Neural progenitor cell (in vitro differentiated cells): ENCODE measurements around the gene PNPLA7. TPM values are rescaled to one million over a fixed set of nuclear protein-coding genes. Genes with fewer than 3 reads are reported as not detected.

Source experiments
- DNase-seq: peaks from one replicate; pipeline ENCODE4 v3.0.0-alpha.2; 2016; ENCODE audit warnings: low spot score
- H2AFZ ChIP-seq: fragments of 200-600 bp; sonication (generic); replicated peaks from 2 replicates; pipeline ENCODE4 v1.6.1; 2016; ENCODE audit warnings: antibody characterized with exemption
- H3F3A ChIP-seq: fragments of 200-600 bp; sonication (generic); 2 replicates; pipeline ENCODE4 v1.6.1; 2016; ENCODE audit warnings: antibody characterized with exemption, low read depth
- H3K27ac ChIP-seq: fragments of 200-600 bp; sonication (generic); 2 replicates; pipeline ENCODE4 v1.5.1; 2016; ENCODE audit warnings: mild to moderate bottlenecking
- H3K27me3 ChIP-seq: fragments of 200-600 bp; sonication (generic); 2 replicates; pipeline ENCODE4 v1.6.1; 2016; ENCODE audit warnings: mild to moderate bottlenecking, moderate library complexity
- H3K36me3 ChIP-seq: fragments of 200-600 bp; sonication (generic); 2 replicates; pipeline ENCODE4 v1.5.1; 2016
- H3K4me1 ChIP-seq: fragments of 200-600 bp; sonication (generic); 2 replicates; pipeline ENCODE4 v1.6.1; 2016; ENCODE audit warnings: mixed run types
- H3K4me2 ChIP-seq: fragments of 200-600 bp; sonication (generic); 2 replicates; pipeline ENCODE4 v1.6.1; 2016
- H3K4me3 ChIP-seq: fragments of 200-600 bp; sonication (generic); 2 replicates; pipeline ENCODE4 v1.5.1; 2016
- H3K79me2 ChIP-seq: fragments of 200-600 bp; sonication (generic); 2 replicates; pipeline ENCODE4 v1.6.1; 2016; ENCODE audit warnings: low read depth
- H3K9ac ChIP-seq: fragments of 200-600 bp; sonication (generic); 2 replicates; pipeline ENCODE4 v1.6.1; 2016
- H3K9me3 ChIP-seq: fragments of 200-600 bp; sonication (generic); 2 replicates; pipeline ENCODE4 v1.5.1; 2016; ENCODE audit warnings: low read depth
- H4K20me1 ChIP-seq: fragments of 200-600 bp; sonication (generic); 2 replicates; pipeline ENCODE4 v1.6.1; 2016; ENCODE audit warnings: low read depth
- H3K27ac Mint-ChIP-seq: 3 replicates; pipeline ENCODE4 v1.8.0; 2021; ENCODE audit warnings: mixed read lengths
- H3K27me3 Mint-ChIP-seq: 2 replicates; pipeline ENCODE4 v1.8.0; 2022; ENCODE audit warnings: low read depth, mild to moderate bottlenecking, inconsistent platforms, moderate library complexity, mixed read lengths; ENCODE audit not compliant: insufficient read depth
- H3K36me3 Mint-ChIP-seq: 3 replicates; pipeline ENCODE4 v1.8.0; 2021; ENCODE audit warnings: mixed read lengths
- H3K4me1 Mint-ChIP-seq: 3 replicates; pipeline ENCODE4 v1.8.0; 2021; ENCODE audit warnings: mixed read lengths
- H3K4me3 Mint-ChIP-seq: 3 replicates; pipeline ENCODE4 v1.8.0; 2021; ENCODE audit warnings: mild to moderate bottlenecking, moderate library complexity, mixed read lengths
- H3K9me3 Mint-ChIP-seq: 3 replicates; pipeline ENCODE4 v1.8.0; 2020; ENCODE audit warnings: mixed read lengths
- EZH2 ChIP-seq: fragments of 200-600 bp; sonication (generic); IDR thresholded peaks from 2 replicates; pipeline ENCODE4 v1.6.1; 2017; ENCODE audit warnings: antibody characterized with exemption, mild to moderate bottlenecking, moderate library complexity
- EZH2phosphoT487 ChIP-seq: fragments of 200-600 bp; sonication (generic); IDR thresholded peaks from 2 replicates; pipeline ENCODE4 v1.6.1; 2017; ENCODE audit warnings: antibody characterized with exemption
- total RNA-seq: library from RNA; depleted of rRNA; stranded (reverse); fragments of >200 nt; gene quantifications from 2 replicates; pipeline ENCODE4 v1.2.3, GENCODE V29; 2015; ENCODE audit warnings: low replicate concordance
- TF ChIP-seq, protein P1 (sequence below): fragments of 200-600 bp; sonication (generic); IDR thresholded peaks from 2 replicates; pipeline ENCODE4 v1.5.1; 2017; ENCODE audit warnings: antibody characterized with exemption, mild to moderate bottlenecking

Gene PNPLA7
- total RNA-seq, 1 donor from 2014 or later: 0.13 TPM

DNA sequence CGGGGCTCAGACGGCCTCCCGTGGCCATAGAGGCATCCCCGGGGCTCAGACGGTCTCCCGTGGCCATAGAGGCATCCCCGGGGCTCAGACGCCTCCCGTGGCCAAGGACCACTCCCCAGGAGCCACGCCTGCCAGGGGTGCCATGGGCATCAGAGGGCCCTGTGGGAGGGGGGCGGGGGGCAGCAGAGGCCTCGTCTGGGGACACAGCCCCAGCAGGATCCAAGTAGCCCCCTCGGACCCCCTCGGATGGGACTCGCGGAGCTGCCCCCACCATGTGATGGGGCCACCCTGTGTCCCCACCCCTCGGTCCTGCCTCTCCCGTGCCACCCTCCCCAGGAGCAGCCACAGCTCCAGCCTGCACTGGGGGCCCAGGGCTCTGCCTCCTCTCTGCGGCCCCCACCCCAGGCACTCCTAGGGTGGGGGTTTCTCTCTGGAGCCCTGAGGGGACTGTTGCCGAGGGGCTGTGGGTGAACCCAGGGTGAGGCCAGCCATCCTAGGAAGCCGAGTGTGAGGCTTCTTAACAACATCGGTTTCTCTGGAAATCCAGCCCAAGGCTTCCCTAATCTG lies 111.5 kb downstream of the PNPLA7 start:
- no peak overlapping the region for H3K4me3 Mint-ChIP-seq
- no peak overlapping the region for H3K9ac ChIP-seq
- no peaks in the 10 kb centered on the region for H3K27me3 Mint-ChIP-seq
- H3K4me1 Mint-ChIP-seq: peaks cover 2% of the 10 kb centered on the region
- no peak for DNase-seq
- no peaks in the 10 kb centered on the region for H3K9me3 Mint-ChIP-seq
- peaks cover 25% of the 10 kb centered on the region for H3K27me3 ChIP-seq
- no peaks in the 10 kb centered on the region for H3K36me3 Mint-ChIP-seq
- no peak overlapping the region for H3K4me3 ChIP-seq
- H2AFZ ChIP-seq: no peak overlapping the region
- H3K27ac ChIP-seq: no peak overlapping the region
- H3K4me2 ChIP-seq: no peak overlapping the region
- H4K20me1 ChIP-seq: no peaks in the 10 kb centered on the region
- no peaks in the 10 kb centered on the region for H3K36me3 ChIP-seq
- H3K4me1 ChIP-seq: no peaks in the 10 kb centered on the region
- H3F3A ChIP-seq: peaks cover 6% of the 10 kb centered on the region
- no peak overlapping the region for H3K27ac Mint-ChIP-seq
- no peak for TF ChIP-seq EZH2
- no peak for TF ChIP-seq EZH2phosphoT487
- TF ChIP-seq, protein P1, sequence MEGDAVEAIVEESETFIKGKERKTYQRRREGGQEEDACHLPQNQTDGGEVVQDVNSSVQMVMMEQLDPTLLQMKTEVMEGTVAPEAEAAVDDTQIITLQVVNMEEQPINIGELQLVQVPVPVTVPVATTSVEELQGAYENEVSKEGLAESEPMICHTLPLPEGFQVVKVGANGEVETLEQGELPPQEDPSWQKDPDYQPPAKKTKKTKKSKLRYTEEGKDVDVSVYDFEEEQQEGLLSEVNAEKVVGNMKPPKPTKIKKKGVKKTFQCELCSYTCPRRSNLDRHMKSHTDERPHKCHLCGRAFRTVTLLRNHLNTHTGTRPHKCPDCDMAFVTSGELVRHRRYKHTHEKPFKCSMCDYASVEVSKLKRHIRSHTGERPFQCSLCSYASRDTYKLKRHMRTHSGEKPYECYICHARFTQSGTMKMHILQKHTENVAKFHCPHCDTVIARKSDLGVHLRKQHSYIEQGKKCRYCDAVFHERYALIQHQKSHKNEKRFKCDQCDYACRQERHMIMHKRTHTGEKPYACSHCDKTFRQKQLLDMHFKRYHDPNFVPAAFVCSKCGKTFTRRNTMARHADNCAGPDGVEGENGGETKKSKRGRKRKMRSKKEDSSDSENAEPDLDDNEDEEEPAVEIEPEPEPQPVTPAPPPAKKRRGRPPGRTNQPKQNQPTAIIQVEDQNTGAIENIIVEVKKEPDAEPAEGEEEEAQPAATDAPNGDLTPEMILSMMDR: no peak
- no peaks in the 10 kb centered on the region for H3K9me3 ChIP-seq
- H3K79me2 ChIP-seq: no peaks in the 10 kb centered on the region

DNA sequence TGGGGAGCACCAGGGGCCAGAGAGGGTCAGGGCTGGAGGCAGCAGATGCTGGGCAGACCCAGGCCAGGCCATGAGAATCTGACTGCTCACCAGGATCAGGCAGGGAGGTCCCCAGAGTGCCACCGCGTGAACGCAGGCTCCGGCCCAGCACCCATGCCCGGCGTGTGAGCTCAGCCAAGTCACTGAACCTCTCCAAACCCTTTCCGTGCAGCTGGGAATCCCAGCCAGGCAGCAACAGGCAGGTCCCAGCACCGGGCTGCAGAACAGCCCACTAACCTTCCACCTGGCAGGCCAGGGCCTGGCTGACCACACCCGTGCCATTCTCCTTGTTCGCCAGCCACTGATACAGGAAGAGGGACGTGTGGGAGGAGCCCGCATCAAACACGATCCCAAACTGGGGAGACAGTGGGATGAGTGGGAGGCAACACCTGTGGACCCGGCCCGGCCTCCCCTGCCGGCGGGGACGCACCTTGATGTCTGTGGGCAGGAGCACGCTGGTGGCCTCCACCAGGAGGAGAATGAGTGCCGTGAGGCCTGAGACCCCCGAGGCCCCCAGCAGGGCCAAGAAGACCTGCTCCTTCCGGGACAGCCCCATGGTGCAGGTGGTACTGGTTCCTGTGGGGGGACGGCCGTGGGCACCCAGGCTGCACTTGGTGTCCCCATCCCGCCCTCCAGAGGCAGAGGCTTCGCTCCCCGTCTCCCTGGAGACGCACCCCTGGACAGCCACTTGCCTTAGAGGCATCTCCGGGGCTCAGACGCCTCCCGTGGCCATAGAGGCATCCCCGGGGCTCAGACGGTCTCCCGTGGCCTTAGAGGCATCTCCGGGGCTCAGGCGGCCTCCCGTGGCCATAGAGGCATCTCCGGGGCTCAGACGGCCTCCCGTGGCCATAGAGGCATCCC lies 112.3 kb downstream of the PNPLA7 start:
- peaks cover 6% of the 10 kb centered on the region for H3F3A ChIP-seq
- Mint-ChIP-seq H3K27ac (no peak overlapping the region), H3K9me3 (no peaks in the 10 kb centered on the region), H3K4me1 (peaks cover 2% of the 10 kb centered on the region), H3K27me3 (no peaks in the 10 kb centered on the region), H3K36me3 (no peaks in the 10 kb centered on the region), H3K4me3 (no peak overlapping the region)
- H3K27ac ChIP-seq: no peak overlapping the region
- no peak overlapping the region for H3K4me2 ChIP-seq
- TF ChIP-seq EZH2: no peak
- TF ChIP-seq, protein P1: no peak
- TF ChIP-seq EZH2phosphoT487: no peak
- H3K4me3 ChIP-seq: no peak overlapping the region
- no peaks in the 10 kb centered on the region for H3K36me3 ChIP-seq
- no peaks in the 10 kb centered on the region for H3K79me2 ChIP-seq
- no peaks in the 10 kb centered on the region for H4K20me1 ChIP-seq
- DNase-seq: no peak
- H3K9me3 ChIP-seq: no peaks in the 10 kb centered on the region
- H3K4me1 ChIP-seq: no peaks in the 10 kb centered on the region
- no peak overlapping the region for H3K9ac ChIP-seq
- H2AFZ ChIP-seq: no peak overlapping the region
- H3K27me3 ChIP-seq: peaks cover 18% of the 10 kb centered on the region

DNA sequence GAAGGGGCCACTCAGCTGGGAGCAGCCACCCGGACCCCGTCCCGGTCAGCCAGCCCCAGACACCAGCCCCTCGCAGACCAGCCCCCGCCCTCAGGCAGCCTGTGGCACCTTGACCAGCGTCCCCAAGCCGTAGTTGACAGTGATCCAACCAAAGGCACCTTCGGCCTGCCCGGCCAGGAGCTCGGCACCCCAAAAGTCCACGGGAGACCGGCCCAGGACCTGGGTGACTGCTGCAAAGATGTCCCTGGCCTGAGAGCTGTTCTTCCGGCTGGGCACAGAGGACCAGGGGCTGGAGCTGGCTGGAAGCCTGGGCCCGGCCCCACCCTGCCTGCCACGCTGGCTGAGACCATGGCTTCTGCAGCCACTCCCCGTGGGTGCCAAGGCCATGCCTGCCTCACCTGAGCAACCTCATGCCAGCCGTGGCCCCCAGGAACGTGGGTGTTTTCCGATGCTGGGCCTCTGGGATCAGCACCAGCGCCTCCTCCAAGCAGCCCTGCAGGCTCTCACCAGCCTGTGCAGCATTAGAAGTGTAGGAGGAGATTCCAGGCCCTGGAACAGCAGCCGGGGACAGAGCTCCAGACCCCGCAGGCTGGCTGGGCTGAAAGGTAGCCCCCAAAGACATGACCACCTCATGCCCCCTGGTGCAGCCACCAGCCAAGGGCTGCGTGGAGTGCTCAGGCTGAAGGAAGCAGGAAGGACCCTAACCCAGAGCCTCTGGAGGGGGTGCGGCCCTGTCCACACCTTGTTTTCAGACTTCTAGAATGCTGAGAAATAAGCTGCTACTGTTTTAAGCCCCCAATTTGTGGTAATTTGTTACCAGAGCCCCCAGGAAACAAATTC lies 113.2 kb downstream of the PNPLA7 start:
- no peaks in the 10 kb centered on the region for H3K4me1 ChIP-seq
- Mint-ChIP-seq H3K27ac (no peak overlapping the region), H3K36me3 (no peaks in the 10 kb centered on the region), H3K27me3 (no peaks in the 10 kb centered on the region), H3K4me1 (peaks cover 1% of the 10 kb centered on the region), H3K4me3 (no peak overlapping the region), H3K9me3 (no peaks in the 10 kb centered on the region)
- H3F3A ChIP-seq: peaks cover 3% of the 10 kb centered on the region
- no peak for DNase-seq
- no peaks in the 10 kb centered on the region for H3K36me3 ChIP-seq
- TF ChIP-seq EZH2phosphoT487: no peak
- TF ChIP-seq EZH2: no peak
- TF ChIP-seq, protein P1: no peak
- no peak overlapping the region for H3K9ac ChIP-seq
- peaks cover 8% of the 10 kb centered on the region for H3K27me3 ChIP-seq
- H3K79me2 ChIP-seq: no peaks in the 10 kb centered on the region
- no peak overlapping the region for H3K4me3 ChIP-seq
- no peaks in the 10 kb centered on the region for H3K9me3 ChIP-seq
- H4K20me1 ChIP-seq: no peaks in the 10 kb centered on the region
- H3K4me2 ChIP-seq: no peak overlapping the region
- no peak overlapping the region for H3K27ac ChIP-seq
- no peak overlapping the region for H2AFZ ChIP-seq
